WI38 (cell line): ENCODE measurements around the gene CAMK1.

ENCODE experiments used
- H3K4me3 ChIP-seq: 2 replicates; pipeline ENCODE4 v1.5.1; 2011; ENCODE audit warnings: low read depth, mild to moderate bottlenecking, control low read depth, low read length
- TF ChIP-seq, protein P1 (sequence below): IDR thresholded peaks from 2 replicates; pipeline ENCODE4 v1.5.1; 2012; ENCODE audit warnings: low read depth, mild to moderate bottlenecking, control low read depth, low read length

Gene CAMK1

GRCh38 chr3:9730657-9731205 lies 39.0 kb downstream of the CAMK1 start:
- peak overlapping the region; percentile 59 for H3K4me3 ChIP-seq
- TF ChIP-seq, protein P1, sequence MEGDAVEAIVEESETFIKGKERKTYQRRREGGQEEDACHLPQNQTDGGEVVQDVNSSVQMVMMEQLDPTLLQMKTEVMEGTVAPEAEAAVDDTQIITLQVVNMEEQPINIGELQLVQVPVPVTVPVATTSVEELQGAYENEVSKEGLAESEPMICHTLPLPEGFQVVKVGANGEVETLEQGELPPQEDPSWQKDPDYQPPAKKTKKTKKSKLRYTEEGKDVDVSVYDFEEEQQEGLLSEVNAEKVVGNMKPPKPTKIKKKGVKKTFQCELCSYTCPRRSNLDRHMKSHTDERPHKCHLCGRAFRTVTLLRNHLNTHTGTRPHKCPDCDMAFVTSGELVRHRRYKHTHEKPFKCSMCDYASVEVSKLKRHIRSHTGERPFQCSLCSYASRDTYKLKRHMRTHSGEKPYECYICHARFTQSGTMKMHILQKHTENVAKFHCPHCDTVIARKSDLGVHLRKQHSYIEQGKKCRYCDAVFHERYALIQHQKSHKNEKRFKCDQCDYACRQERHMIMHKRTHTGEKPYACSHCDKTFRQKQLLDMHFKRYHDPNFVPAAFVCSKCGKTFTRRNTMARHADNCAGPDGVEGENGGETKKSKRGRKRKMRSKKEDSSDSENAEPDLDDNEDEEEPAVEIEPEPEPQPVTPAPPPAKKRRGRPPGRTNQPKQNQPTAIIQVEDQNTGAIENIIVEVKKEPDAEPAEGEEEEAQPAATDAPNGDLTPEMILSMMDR: no peak

DNA sequence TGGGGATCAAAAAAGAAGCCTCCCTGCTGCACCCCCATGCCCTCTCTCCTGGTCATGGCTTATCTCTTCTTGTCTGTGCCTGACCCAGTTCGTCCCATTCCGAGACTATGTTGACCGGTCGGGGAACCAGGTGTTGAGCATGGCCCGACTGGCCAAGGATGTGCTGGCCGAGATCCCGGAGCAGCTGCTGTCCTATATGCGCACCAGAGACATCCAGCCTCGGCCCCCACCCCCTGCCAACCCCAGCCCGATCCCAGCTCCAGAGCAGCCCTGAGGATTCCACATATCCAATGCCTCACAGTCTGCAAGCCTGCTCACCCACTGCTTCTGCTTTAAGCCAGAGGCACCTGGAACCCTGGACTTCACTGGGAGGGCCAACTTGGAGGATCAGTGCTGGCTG lies 40.3 kb downstream of the CAMK1 start:
- TF ChIP-seq, protein P1: no peak
- H3K4me3 ChIP-seq: no peak overlapping the region

DNA sequence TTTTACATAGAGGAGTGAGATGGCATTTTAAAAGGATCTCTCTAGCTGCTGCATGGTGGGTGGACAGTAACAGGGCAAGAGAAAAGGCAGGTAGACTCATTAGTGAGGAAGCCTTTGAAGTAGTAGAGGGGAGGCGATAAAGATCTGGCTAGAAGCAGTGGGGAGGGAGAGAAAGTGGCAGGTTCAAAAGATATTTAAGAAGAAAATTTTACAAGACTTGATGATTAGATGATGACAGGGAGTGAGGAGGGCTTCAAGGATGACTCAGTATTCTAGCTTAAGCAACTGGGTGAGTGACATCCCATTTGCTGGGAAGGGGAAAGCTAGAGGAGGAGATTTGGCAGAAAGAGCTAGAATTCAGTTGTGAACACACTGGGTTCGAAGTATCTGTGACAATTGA lies 42.0 kb downstream of the CAMK1 start:
- H3K4me3 ChIP-seq: no peak overlapping the region
- TF ChIP-seq, protein P1: no peak

DNA sequence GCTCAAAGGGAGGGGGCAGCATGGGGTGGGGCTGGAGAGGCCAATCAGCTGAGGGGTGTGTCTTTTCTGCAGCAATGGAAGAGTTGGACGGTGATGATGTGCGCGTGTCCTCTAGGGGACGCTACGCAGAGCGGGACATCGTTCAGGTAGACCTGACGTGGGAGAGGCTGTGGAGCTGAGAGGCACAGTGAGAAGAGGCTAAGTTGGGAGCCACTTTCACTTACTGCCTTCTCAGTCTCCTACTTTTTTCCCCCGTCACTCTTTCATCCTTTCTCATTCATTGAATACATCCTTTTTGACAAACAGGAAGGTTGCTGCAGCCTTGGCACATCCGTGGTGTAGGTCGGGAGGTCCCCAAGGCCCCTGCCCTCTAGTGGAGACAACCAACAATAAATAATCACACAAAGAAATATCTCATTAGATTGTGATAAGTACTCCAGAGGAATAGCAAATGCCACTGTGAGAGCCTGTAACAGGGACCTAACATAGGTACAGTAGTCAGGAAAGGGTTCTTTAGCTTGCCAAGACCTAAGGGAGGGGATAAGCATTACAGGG lies 42.6 kb downstream of the CAMK1 start:
- TF ChIP-seq, protein P1: no peak; the same call in 1 of the 2 replicates
- H3K4me3 ChIP-seq: no peak overlapping the region

DNA sequence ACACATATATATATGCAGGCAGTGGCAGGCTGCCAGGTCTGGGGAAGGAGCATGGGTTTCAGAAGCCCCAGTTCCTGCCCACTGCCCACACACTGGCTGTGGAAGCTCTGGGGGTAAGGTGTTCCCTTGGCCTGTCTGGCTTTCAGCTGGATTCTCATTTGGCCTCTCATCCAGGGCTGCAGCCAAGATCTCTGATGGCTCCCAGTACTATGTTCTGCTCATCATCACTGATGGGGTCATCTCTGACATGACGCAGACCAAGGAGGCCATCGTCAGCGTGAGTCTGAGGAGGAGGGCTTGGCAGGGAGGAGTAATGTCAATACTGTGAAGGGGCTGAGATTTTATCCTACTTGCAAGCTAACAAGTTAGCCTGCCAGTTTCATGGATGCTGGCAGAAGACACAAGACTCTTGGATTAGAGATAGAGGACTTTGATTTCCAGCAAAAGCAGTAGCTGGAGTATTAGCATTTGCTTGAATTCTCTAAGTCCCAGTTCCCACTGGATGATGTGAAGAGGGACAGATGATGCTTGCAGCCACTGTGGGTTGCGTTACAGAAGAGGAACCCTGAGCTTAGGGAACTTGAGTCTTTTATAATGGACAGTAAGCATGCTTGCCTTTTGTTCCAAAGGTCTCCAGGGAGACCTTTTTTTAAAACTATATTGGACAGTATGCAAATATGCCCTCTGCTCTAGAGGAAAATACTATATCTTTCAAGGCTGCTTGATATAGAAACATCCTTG lies 43.8 kb downstream of the CAMK1 start:
- no peak overlapping the region for H3K4me3 ChIP-seq
- TF ChIP-seq, protein P1: no peak

GRCh38 chr3:9721700-9722060 lies 48.1 kb downstream of the CAMK1 start:
- TF ChIP-seq, protein P1: no peak
- no peak overlapping the region for H3K4me3 ChIP-seq

- no peak overlapping the region for H3K4me3 ChIP-seq
- TF ChIP-seq, protein P1: no peak
These were observed 48.6 kb downstream of the CAMK1 start for GRCh38 chr3:9721015-9721699.
